Activated CD8-positive, alpha-beta memory T cell treated with anti-CD3 and anti-CD28 coated beads, Interleukin-2, amount 50 U/mL, for 1 hour (primary cell): ENCODE data around the gene ALOX15.
"Not testable (repeated sequence)": the region's sequence is repeated elsewhere in the genome, so short reads cannot be mapped to it uniquely, and the experiment has no call there.

Source experiments
- DNase-seq: peaks from one replicate; pipeline ENCODE4 v3.0.0-alpha.2; 2020; ENCODE audit errors: extremely low read depth

The ALOX15 gene, protein sequence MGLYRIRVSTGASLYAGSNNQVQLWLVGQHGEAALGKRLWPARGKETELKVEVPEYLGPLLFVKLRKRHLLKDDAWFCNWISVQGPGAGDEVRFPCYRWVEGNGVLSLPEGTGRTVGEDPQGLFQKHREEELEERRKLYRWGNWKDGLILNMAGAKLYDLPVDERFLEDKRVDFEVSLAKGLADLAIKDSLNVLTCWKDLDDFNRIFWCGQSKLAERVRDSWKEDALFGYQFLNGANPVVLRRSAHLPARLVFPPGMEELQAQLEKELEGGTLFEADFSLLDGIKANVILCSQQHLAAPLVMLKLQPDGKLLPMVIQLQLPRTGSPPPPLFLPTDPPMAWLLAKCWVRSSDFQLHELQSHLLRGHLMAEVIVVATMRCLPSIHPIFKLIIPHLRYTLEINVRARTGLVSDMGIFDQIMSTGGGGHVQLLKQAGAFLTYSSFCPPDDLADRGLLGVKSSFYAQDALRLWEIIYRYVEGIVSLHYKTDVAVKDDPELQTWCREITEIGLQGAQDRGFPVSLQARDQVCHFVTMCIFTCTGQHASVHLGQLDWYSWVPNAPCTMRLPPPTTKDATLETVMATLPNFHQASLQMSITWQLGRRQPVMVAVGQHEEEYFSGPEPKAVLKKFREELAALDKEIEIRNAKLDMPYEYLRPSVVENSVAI

DNA sequence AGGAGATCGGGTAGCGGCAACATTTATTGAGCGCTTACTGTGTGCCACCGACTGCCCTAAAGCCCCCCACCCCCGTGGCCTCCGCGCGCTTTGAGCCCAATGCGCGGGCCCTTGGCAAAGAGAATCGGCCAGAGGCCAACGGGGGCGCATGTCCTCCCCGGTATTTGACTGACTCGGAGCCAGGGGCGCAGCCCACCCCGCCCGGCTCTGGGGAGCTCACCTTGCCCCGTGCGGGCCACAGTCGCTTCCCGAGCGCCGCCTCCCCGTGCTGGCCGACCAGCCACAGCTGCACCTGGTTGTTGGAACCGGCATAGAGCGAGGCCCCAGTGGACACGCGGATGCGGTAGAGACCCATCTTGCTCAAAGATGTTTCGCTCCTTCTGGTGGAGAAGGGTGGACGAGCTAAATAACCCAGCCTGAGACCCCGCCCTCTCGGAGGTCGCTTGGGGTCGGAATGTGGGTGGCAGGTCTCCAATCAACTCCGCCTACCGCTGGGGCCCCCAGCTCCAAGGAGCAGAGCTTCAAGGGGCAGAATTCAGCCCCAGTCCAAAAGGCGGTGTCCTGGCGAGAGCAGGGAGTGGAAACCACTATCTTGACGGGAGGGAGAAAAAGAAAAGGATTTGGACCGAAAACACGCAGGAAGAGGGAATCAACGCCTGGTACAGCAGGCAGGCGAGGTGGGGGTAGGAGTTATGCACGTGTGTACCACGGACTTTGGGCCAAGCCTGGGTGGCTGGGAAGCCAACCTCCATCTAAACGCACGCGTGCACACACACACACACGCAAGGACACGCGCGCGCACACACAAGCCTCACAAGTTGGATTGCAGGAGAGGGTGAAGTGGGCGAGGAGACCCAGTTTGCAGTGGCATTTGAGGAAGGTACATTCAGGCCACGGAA lies at the start of gene ALOX15:
Gene ALOX15 (minus strand): TSS at position 382 of the 899 bp plus-strand sequence. CDS start 27 bp downstream, at position 355.
- DNase-seq = no peak

DNA sequence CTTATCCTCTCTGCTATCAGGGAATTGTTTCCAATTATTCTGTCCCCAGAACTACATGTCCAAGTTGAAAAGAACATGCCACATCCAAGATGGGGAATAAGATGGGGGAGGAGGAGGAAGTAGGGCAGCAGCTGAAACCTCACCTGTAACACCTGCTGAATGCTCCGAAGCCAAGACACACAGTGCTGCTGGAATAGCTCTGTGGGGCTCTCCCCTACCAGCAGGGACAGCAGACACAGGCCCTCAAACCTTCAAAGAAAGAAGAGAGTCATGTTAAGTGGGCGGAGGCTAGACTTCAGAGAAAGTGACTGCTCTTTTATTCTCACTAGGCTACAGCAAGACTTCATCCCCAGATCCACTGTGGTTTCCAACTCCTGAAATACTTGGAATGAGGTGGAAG lies 49.3 kb upstream of the ALOX15 start:
- DNase-seq = no peak

DNA sequence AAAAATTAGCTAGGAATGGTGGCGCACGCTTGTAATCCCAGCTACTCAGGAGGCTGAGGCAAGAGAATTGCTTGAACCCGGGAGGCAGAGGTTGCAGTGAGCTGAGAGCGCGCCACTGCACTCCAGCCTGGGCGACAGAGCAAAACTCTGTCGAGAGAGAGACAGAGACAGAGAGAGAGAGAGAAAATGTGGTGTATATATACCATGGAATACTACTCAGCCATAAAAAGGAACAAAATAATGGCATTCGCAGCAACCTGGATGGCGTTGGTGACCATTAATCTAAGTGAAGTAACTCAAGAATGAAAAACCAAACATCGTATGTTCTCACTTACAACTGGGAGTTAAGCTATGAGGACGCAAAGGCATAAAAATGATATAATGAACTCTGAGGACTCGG lies 48.4 kb upstream of the ALOX15 start:
- DNase-seq = not testable (repeated sequence)

DNA sequence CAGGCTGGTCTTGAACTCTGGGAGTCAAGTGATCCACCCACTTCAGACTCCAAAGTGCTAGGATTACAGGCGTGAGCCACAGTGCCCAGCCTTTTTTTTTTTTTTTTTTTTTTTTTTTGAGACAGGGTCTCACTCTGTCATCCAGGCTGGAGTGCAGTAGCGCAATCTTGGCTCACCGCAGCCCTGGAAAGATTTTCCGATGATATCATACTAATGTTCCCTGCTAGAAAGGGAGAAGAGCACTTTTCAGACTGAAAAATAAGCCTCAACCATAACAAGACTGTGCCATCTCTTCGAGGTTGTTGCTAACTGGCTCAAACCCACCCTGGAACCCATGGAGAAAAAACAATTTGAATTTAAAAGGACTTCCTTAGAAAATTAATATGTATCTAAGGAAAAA lies 42.3 kb upstream of the ALOX15 start:
- DNase-seq = not testable (repeated sequence)

DNA sequence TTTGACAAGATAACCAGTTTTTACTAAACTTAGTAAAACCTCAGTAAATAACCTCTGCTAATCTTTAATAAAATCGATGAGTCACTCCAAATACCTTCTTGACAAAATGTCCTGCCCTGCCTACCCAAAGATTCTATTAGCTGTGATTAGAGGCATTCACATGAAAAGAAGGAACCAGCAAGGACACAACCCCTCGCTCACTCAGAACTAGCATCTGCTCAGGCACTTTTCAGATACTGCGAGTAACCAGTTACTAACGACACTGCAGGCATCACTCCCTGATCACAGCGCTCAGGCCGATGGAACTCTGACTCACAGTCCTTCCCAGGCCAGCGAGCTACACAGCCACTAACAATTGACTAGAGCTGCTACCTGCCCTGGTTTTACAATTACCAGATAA lies 38.2 kb upstream of the ALOX15 start:
- no peak for DNase-seq

DNA sequence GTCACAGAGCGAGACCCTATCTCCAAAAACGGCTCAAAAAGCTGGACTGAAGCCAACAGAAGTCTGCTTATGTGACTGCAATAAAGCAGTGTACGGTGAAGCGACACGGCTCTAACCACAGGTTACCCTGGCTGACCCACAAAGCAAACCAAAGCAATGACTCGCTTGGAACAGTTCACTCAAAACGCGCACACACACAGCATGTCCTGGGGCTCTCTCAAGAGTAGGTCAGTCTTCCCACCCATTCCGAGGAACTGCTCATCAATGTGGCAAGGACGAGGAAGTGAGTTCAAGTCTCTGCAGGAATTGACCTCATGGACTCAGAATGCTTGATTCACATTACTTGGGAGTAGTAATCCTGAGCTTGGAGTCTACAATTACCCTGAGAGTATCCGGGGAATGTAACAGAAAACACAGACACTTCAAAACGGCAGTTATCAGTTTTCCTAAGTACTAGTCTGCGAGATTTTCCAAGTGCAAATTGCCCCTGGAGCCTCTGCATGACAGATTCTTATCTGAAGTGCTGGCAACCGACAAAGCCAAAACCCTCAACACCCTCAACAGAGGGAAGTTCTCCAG lies 37.1 kb upstream of the ALOX15 start:
- DNase-seq = no peak

DNA sequence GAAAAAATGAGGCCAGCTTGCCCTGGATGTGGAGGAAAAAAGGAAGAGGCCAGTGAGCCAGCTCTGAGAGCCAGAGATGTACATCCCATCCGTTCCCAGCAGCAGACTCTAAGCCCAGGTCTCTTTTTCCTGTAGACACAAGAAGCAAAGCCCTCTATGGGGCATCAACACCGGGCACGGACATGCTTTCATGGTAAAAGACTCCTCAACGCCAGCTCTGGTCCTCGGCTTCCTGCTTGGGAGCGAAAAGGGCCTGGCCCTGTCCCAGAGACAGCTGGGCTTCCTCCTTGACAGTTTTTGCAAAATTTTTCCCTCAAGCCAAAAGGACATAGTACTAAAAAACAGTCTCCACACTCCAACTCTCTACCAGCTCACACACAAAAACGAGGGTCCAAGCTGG lies 35.3 kb upstream of the ALOX15 start:
- DNase-seq = no peak

DNA sequence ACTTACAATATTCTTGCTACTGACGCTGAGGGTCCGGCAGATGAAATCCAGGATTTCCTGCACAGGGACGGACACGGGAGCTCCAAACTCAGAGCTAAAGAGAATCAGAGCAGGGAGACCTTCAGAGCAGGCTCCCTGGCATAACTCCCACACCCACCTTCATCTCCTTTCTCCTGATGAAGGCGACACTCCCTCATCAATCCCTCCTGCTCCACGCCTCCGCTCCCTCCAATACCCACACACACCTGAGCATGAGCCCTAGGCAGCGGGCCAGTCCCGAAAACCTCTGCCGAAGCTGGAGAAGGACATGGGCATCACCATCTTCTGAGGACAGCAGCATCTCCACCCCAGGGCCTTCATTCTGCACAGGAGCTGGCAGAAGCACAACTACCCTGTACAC lies 34.3 kb upstream of the ALOX15 start:
- DNase-seq = no peak

DNA sequence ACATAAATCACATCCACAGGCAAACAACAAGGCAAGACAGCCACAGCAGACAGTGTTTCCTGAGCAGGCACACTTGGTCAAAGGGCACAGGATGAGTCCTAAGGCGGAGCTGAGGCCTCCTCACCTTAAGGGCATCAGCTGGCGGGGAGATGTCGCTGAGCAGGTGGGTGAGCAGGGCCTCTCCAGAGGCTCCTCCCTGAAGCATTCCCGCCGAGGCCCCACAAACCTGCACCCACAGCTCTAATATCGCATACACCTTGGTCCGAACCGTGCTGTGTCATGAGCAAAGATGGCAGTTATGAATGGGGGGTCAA lies 33.2 kb upstream of the ALOX15 start:
- no peak for DNase-seq

DNA sequence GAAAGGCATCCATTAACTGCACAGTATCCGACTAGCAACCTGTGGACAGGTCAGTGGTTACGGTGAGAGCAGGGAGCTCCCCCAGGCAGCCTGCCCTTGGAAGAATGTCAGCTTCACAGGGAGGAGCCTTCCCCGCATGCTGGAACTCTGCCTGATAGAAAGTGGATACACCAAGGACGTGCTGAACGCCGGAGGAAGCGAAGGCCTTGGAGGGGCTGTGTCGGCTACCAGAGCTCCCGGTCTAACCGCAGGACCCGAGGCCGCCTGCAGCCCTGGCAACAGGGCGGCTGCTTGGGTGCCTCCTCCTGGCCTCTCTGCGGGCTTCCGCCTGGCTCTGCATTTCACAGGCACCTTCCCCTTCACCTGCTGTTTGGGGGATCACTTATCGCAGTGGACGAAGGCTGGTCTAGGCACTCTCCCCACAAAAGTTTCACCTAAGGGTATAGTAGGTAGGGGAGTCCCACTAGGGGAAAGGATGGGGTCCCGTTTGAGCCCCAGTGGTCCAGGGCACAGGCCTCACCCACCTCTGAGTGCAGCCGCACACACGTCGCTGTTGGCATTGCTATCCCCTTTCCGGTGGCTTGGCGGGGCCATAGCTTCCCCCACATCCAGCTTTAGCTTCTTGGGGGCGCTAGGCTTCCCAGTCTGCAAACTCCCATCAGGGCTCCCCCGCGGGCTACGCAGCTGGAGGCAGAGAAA lies 32.7 kb upstream of the ALOX15 start:
- DNase-seq = no peak

DNA sequence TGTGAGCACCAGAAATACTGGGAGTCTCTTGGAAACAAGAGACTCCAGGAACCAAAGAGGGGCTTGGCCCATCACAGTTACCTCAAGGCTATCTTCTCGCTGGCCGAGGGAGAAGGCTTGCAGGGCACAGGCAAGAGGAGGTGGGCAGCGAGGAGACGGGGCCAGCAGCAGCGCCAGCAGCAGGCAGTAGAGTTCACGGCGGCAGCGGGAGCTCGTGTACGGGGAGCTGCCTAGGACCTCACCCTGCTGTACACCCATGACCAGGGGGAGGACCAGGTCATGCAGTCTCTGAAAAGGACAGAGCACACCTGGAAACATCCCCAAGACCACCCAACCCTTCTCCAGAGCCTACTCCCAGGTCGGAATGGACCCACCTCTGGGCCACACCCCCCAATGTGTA lies 31.7 kb upstream of the ALOX15 start:
- DNase-seq = no peak

DNA sequence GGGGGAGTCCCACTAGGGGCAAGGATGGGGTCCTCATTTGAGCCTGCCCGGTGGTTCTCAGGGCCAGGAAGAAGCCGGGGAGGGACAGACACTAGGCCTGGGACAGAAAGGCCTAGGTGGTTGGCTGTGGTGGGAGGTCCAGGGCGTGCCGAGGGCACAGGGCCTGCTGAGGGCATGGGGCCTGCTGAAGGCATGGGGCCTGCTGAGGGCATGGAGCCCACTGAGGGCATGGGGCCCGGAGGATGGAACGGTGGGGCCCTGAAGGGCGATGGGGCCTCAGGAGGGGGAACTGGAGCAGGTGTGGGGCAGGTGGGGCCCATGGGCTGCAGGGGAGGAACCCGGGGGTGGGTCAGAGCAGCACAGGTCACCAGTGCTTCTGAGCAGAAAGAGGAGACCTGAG lies 31.3 kb upstream of the ALOX15 start:
- no peak for DNase-seq

DNA sequence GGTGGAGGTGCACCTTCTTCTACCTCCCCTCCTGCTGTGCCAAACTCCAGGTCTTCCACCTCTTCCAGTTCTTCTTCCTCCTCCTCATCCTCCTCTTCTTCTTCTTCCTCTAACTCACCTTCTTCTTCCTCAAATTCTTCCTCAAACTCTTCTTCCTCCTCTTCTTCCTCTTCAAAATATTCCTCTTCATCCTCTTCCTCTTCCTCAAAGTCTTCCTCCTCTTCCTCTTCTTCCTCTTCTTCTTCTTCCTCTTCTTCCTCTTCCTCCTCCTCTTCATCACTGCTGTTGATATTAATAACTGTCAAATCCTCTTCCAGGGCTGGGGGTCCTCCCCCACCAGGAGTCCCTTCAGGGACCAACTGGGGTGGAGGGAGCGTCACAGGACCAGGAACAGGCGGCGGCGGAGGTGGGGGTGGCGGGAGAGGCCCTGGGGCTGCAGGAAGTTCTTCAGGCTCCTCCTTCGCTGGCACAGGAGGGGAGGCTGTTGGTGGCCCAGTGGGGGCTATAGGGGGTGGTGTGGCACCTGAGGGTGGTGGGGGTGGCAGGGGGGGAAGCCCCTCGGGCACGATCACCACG lies 30.7 kb upstream of the ALOX15 start:
- no peak for DNase-seq

DNA sequence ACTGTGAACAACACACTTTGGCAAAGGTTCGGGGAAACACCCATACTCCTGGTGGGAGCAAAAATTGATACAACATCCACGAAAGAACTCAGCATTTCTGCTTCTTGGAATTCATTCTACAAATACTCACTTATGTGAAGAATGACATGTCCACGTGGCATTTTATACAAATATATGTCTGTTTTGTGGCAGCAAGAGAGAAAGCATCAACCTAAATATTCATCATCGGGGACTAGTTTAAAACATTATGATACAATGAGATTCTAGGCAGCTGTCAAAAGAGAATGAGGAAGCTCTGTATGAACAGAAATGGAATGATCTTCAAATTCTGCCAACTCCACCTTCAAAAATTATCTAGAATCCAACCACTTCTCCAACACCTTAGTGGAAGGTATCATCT lies 25.7 kb upstream of the ALOX15 start:
- no peak for DNase-seq

DNA sequence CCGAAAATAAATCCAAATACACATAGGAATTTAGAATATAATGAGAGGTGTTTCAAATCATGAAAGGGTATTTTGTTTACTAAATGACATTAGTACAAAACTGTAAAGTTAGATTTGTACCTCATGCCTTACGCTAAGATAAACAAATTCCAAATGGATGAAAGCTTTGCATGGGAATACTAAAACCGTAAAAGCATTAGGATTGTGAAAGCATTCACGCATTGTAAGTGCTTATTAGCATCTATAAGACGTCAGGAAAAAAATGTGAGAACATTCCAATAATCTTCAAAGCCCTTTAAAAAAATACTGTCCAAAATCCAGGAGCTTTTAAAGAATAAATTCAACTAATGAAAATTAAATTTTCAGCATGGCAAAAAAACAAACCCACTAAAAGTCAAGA lies 24.8 kb upstream of the ALOX15 start:
- DNase-seq = no peak

DNA sequence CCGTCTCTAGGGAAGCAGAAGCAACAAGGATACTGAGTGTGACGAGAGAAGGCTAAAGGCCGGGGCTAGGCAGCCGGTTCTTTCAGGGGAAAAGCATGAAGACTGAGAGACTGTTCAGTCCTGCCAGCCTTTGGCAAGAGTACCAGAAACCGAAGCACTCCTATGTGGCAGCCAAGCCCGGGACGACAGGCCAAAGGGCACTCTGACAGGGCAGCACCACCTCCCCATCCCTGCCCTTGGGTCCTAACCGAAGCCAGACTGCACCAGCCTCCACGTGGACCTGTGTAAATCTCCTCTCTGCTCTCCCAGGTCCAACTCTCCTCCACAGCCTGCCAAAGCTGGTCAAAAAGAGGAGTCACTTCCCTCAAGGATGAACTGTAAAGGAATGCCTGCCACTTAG lies 23.5 kb upstream of the ALOX15 start:
- DNase-seq = no peak

DNA sequence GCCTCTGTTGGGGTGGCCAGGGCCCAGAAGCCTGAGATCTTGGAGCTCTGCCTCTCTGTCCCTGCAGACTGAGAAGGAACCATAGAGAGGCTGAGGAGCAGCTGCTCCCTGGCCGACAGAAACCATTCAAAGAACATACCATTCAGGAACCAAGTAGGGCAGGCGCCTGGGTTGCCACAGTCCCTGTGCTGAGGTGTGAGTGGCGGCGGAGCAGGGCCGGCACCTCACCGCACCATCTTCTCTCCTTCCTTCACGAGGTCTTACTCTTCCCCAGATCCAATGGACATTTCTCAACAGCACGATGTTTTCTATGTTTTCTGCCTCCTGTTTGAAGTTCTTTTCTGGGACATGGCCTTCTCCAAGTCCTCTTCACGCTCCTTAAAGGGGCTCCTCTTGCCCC lies 22.8 kb upstream of the ALOX15 start:
- DNase-seq = no peak

DNA sequence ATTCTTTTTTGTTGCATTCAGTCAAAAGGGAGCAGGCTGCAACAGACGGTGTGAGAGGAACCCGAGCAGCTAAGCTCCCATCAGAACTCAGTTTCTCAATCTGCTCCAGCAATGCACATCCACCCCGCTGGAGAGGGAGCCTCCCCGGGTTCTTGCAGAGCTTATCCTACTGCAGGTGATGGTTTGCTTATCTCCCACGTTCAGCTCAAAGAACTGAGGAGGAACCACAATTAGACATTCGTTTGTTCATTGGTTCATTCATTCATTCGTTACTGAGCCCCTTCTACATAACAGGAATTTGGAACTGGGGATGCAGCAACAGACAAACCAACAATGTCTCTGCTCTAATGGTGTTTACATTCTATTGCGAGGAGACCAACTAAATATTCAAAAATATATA lies 22.2 kb upstream of the ALOX15 start:
- no peak for DNase-seq

DNA sequence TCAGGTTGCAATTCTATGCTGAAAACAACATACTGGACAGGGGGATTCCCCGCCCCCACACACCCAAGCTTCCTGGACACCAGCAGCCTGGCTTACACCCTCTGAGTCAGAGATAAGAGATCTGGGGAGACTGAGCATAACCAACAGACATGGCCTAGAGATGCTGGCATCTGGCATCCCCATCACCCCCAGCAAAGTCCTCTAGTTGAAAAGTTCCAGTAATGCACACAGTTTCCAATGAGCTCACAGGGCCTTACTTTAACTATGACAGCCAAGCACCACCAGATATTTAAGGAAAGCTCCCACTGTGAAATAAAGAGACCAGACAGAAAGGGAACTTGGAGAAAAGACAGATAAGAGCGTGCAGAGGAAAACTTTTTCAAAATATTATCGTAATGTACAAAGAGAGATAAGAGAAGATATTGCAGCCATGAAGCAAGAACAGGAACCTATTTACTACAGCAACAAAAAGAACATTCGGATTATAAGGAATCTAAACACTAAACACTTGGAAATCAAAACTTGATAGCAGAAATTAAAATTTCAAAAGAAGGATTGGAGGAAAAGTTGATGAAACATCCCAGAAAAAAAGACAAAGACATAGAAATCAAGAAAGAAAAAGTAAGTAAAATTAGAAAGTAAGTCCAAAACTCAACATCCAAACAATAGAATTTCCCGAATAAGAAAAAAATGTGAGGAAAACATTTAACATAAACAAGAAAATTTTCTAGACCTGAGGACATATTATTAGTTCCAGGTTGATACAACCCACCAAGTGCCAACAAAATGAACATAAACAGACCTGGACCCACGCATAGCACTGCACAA lies 17.2 kb upstream of the ALOX15 start:
- no peak for DNase-seq

DNA sequence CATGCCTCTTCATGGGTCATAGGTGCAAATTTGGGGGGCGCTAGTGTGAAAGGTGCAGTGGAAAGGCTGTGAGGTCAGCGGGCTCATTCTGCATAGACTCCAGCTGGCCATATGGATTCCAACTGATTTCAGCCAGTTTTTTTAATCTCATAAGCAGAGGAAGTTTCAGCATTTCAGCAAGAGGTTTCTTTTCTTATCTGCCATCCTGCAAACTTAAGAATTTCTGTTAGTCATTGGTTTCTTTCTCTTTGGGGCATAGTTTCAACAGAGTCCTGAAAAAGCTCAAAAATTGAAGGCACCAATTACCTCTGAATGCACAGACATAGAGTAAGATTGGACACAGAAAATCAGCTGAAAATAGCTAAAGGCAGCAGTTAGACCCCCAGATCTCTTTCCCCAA lies 16.2 kb upstream of the ALOX15 start:
- DNase-seq = no peak
